DMS53 (cell line): ENCODE results near the gene BRMS1L.
A peak's percentile ranks its signal among the peaks of the same experiment; 100 is the strongest.

Experiments used
- DNase-seq: peaks from one replicate; lab custom pipeline; 2025; lab: John Stamatoyannopoulos, UW

The BRMS1L gene

DNA sequence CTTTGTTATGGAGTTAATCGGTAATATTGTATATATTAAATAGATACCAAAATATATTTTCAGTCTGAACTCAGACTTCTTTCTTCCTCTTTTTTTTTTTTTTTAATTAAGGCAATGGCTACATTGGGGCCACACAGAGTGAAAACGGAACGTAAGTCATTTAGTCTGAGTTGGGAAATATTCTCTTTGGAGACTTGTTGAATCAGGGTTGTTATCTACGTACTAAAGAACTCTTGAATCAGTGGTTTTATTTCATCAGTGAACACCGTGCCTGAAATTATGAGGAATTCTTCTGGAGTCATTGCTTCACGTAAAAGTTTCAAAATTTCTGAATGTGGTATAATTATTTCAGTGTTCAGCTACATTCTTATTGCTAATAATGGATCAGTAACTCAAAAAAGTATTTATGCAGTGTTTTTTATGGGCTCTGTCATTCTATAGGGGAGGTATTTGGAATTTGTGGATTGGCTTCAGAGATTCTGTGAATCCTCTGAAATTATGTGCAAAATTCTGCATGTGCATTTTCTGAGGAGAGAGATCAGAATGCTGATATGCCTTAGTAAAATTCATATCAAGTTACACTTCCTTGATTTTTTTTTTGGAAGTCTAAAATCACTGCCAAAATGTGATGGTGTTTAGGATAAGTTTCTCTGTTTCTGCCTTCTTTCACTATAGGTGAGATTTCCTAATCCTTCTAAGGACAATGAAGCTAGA, 39.6 kb downstream of the BRMS1L start:
- no peak for DNase-seq

DNA sequence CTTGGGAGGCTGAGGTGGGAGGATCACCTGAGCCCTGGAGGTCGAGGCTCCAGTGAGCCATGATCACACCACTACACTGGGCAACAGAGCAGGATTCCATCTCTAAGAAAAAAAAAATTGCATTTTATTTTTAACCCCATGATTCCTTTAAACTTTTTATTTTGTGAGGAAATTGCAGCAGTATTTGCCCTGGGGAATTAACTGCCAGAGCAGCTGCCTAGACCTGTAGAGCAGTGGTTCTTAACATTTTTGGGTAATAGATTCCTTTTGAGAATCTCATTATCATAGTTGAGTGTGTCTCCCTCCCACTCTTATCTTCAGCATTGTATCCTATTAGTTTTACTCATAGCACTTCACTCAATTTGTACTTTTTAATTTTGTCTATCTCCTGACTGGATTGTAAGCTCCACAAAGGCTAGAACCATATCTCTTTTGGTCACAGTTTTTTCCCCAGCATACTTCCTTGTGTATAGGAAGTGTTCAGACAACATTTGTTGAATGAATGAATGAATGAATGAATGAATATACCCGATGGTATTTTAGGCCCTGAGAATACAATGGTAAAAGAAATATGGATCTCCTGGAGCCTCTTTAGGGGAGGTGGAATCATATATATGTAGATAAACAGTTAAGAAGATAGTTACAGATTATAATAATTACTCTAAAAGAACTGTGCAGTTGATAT, 40.6 kb downstream of the BRMS1L start:
- DNase-seq = no peak

DNA sequence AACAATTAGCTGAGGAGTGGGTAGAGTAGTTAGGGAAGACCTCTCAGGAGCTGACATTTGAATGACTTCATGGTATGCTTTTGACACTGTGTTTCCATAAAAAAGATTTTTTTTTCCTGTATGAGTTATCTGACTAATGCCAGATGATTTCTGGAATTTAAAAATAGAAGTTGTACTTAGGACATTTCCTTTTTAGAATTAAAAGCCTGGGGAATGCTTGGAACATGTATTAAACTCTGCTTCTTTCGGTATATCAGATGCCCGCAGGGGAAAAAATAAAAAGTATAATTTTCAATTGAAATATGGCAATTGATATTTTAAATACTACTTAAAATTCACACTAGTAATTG, 41.1 kb downstream of the BRMS1L start:
- DNase-seq = no peak

DNA sequence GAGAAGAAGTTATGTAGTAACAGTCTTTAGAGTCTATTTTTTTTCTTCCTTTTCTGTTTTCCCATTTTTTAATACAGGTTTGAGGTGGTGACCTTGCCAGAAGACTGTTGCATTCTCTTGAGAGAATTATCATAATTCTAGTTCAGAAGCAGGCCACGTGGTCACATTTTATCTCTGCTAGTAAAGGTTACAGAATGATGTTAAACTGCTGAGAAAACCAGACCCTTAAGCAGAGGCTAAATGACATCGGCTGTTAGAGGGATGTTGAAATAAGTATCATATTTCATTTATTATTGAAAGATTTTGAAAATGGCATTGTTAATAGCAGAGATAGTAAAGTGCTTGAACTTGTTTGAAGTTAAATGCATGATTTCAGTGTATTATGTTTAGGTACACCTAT, 49.2 kb downstream of the BRMS1L start:
- DNase-seq = no peak

DNA sequence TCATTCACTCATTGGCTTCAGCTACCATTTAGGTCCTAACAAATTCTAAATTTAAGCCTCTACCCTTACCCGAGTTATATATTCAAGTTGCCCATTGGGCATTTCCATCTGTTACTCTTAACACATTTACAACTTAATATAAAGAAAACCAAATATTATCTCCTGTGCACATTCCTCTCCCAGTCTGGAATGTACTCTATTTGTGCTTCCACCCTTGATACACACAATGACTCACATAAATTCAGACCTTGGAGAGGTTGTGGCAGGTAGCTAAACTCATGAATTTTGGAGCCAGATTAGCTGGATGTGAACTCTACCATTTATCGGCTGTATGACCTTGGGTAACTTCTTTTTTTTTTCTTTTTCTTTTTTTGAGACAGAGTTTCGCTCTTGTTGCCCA, 51.1 kb downstream of the BRMS1L start:
- peak; percentile 24 for DNase-seq

DNA sequence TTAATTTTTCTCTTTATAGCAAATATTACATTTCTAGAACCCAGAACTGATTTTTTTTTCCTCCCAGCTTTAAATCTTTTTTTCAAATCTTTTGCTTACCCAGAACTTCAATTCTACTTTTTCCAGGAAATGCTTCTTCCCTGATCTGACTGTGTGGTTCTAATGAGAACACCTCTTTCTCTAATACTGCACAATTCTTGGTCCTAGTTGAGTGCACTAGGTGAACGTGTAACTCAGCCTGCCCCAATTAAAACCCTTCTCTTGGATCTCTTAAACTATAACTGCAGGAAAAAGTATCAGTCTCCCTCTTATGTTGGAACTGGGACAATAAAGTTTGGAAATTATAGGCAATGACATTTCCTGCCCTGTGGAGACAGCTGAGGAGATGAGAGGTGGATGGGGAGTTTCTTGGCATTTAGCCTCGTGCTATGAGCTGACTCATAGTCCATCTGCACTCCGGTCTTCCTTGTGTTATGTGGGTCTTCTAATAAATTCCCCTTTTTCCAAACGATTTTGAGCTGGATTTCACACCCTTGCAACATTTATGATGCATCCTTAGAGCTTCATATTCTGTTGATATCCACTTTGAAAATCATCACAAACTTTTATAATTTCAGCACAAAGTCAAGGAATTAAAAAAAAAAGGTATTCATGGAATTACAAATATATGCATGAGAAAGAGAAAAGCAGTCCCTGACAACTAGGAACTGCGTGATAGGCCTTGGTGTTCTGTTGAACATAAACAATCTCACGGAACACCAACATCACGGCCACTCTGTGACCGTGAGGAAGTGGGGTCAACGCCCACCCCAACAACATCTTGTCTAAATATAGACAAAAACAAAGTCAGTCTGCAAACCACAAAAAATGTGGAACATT, 52.4 kb downstream of the BRMS1L start:
- peak; percentile 43 for DNase-seq

DNA sequence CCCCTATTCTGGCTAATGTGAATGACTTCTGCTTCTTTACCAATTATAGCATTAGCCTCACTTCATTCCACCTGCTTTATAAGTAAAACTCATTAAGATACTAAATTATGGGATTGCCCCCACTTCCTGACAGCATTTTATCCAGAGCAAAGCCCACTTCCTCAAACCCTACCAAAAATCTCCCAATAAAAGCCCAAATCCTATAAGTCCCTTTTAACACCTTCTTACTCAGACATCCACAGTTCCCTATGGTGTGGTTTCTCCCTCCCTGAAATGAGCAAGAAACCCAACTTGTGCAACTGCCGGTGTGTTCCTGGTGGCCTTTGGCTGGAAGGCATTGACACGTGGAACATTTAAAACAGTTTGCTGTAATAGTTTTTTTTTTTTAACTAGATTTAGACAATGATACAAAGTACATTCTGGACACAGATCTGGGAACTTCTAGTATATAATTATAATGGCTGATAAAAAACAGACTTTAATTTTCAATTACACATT, 53.1 kb downstream of the BRMS1L start:
- no peak for DNase-seq

DNA sequence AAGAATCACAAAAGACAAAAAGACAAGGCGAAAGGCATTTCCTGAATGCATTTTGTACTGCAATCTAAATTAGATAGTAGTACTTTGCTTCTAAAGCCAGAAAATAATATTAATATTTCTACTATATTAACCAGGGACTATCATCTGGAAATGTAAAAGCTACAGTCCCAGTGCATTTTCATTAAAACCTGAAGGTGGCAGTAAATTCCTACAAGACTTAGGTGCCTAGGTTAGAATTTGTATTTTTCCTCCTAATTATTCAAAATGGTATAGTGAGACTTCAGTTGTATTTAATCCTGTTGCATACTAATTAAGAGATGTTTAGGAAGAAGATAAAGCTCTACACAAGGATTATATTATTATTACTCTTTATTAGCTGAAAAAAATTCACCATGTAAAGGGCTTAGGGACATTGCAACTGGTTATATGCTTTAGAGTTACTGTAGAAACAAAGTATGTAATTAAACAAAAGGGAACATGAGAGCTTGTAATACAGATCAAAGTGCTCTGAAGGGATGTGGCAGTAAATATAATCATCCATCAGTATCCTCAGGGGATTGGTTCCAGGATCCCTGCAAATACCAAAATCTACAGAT, 53.6 kb downstream of the BRMS1L start:
- DNase-seq = peak; percentile 53

DNA sequence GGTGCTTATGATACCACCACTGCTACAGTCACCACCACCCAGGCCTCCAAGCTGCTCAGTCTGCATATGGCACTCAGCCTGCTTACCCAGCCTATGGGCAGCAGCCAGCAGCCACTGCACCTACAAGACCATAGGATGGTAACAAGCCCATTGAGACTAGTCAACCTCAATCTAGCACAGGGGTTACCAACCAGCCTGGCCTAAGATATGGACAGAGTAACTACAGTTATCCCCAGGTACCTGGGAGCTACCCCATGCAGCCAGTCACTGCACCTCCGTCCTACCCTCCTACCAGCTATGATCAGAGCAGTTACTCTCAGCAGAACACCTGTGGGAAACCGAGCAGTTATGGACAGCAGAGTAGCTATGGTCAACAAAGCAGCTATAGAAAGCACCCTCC, 55.1 kb downstream of the BRMS1L start:
- DNase-seq = no peak

DNA sequence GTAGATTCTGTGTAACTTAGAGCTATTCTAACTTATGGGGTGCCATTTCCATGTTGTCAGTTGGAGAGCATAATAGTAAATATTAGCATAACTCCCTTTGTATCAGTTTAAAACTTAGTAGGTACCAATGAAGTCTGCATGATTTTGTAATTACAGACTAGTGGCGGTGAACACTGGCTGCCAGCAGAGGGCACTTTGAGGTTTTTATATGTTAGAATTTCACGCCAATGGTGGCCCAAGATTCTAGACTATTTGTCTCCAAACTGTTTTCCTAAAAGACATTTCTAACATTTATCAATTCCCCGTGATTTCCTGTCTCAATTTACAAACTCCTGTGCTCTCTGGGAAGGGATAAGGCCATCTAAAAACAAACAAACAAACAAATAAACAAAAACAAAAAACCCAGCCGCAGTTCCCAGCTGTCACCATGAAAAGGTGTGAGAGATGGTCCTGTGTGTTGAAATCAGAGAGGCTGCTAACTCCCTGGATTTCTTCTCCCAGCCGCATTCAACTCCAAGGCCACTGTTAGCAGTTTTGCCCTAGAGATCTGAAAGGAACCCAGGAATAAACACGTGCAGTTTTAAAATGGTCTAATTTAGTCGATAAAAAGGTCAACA, 57.6 kb downstream of the BRMS1L start:
- peak; percentile 60 for DNase-seq

DNA sequence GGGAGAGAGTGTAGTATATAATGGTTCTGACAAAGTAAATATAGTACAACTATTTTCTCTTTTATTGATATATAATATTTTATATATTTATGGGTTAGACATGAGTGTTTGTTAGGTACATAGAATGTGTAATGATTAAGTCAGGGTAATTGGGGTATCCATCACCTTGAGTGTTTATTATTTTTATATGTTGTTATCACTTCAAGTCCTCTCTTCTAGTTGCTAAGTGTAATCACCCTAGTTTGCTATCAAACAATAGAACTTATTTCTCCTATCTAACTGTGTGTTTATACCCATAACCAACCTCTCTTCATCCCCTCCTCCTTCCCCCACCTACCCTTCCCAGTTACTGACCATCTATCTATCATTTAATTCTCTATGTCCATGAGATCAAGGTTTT, 64.2 kb downstream of the BRMS1L start:
- no peak for DNase-seq

DNA sequence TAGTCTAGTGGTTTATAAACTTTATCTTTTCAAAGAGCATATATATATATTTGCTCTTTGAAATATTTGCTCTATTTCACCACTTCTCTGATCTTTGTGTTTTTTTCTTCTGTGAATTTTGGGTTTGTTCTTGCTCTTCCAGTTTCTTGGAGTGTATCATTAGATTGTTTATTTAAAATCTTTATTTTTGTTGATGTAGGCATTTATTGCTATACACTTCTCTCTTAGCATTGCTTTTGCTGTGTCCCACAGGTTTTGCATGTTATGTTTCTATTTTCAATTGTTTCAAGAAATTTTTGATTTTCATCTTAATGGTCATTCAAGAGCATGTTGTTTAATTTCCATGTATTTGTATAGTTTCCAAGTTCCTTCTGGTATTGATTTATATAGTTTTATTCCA, 69.1 kb downstream of the BRMS1L start:
- DNase-seq = no peak

DNA sequence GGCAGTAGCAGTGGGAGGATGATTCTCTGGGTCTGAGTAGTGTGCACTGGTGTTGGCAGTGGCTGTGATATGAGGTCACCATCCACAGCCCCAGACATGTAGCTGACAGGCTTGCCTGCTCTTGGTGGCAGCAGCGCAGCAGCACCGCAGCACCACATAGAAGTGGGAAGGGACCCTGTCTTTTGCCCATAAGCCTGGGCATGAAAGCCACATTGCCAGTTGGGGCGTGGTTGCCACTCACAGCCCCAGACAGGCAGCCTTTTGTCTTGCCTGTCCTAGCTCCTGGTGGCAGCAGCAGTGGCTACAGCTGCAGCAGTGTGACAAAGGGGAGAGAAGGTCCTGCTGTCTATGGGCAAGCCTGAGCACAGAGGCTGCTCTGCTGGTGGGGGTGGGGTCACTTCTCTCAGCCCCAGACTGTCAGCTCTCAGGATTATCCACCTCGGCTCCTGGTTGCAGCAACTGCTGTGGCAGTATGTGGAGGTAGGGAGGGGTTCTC, 71.5 kb downstream of the BRMS1L start:
- DNase-seq = no peak

DNA sequence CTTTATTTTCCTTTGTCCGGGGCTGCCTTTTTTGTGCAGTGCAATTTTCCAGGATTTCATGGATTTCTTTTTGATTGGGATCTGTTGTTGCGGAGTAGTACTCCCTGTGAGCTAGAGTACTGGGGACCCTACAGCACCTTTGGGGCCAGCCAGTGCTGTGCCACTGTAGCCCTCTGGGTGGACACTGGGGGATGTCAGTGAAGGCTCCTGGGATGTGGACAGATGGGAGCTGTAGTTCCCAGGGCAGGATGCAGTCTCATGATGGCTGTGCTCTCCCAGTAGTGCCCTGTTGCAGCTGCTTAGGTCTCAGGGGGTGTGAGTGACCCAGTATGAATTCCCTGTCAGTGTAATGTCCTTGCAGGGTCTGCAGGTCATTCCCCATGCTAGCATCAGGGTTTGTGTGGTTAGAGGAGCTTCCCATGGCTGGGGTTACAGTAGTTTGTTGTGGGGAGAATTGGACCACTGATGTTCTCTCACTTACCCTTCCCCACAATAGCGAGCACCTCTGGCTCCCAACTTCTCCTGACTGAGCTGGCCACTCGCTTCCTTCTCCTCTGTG, 72.2 kb downstream of the BRMS1L start:
- DNase-seq = no peak

DNA sequence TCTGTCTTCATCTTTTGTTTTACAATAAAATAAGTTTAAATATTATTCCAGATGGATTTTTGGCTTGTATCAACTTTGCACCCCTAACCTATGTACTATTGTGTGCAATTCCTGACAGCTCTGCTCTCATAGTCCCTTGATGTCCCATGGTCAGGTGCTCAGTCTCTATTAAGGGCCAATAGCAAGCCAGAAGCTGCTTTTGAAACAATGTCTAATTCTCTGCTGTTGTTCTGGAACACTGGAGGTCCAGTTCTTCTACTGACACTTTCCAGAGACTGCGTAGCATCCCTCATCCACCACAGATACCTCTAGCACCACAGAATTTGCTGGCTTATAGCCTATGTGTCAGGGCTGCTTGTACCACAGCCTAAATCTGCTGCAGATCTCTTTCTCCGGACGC, 74.6 kb downstream of the BRMS1L start:
- DNase-seq = no peak

DNA sequence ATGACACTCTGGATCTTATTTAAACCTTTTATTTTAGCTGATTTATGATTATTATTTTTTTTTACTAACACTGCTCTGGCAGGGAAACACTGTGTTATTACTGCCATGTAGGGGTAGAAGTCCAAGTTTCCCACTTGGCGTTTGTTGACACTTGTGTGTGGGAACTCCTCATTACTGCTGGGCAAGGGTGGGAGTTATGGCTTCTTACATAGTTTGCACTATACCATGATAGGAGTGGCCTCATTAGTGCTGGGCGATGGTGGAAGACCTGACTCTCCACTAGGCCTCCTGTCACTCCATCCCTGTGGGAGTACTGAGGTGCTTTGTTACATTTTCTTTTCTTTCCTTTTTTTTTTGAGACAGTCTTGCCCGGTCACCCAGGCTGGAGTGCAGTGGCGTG, 83.5 kb downstream of the BRMS1L start:
- DNase-seq = no peak

DNA sequence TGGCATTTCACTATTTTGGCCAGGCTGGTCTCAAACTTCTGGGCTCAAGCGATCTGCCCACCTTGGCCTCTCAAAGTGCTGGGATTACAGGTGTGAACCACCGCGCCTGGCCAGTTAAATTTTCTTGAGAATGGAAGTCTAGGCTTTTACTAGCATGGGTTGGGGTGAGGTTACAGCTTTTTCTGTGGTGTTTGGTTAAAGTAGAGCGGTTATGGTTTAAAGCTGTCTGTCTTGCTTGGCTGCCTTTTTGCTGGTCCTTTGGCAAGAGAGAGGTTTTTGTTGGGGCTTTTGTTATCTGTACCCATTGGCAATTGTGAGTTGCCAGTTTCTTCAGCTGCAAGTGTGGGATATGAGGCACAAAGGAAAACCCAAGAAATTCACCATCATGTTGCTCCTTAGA, 84.1 kb downstream of the BRMS1L start:
- DNase-seq = no peak

DNA sequence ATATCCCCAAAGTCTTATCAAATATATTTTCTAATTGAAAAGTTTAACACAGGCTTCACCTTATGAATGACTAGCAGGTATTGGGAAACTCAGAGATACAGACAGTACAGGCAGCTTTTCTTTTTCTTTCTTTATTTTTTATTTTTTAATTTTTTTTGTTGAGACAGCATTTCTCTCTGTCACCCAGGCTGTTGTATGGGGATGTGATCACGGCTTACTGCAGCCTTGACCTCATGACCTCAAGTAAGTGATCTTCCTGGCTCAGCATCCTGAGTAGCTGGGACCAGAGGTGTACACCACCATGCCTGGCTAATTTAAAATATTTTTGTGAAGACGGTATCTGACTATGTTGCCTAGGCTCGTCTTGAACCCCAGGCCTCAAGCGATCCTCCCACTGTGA, 85.0 kb downstream of the BRMS1L start:
- DNase-seq = no peak

DNA sequence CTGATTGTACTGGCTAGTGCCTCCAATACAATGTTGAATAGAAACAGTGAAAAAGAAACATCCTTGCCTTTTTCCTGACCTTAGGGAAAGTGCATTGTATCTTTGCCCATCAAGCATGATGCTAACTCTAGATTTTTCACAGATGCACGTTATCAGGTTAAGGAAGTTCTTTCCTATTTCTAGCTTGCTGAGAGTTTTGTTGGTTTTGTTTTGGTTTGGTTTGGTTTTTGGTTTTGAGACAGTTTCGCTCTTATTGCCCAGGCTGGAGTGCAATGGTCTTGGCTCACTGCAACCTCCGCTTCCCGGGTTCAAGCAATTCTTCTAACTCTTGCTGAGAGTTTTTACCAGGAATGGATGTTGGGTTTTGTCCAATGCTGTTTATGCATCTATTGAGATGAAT, 89.0 kb downstream of the BRMS1L start:
- no peak for DNase-seq

DNA sequence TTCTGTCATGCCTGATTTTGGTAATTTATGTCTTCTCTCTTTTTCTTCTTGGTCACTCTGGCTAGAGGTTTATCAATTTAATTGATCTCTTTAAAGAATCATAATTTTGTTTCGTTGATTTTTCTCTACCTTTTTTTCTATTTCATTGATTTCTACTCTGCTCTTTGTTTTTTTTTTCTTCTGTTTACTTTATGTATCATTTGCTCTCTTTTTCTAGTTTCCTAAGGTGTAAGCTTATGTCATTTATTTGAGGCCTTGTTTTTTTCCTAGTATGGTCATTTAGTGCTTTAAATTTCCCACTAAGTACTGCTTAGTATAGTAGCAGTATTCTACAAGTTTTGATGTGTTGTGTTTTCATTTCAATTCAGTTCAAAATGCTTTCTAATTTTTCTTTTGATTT, 89.6 kb downstream of the BRMS1L start:
- DNase-seq = no peak
